OCI-LY1 (cell line): ENCODE measurements around the gene POLA1.

ENCODE experiments used
- H2AFZ ChIP-seq: fragments of 200-600 bp; sonication (generic), shearing (Covaris generic); 2 replicates; pipeline ENCODE4 v1.6.0; 2014; ENCODE audit warnings: antibody characterized with exemption, mild to moderate bottlenecking, low read length
- H3F3A ChIP-seq: fragments of 200-600 bp; sonication (generic), shearing (Covaris generic); 2 replicates; pipeline ENCODE4 v1.6.0; 2014; ENCODE audit warnings: mild to moderate bottlenecking, antibody characterized with exemption, low read length, moderate library complexity; ENCODE audit not compliant: insufficient read depth
- H3K27ac ChIP-seq: fragments of 200-600 bp; sonication (generic); 2 replicates; pipeline ENCODE4 v1.5.1; 2014; ENCODE audit warnings: low read length, mixed run types, mild to moderate bottlenecking, low read depth; ENCODE audit not compliant: poor library complexity, severe bottlenecking
- H3K27me3 ChIP-seq: fragments of 200-600 bp; sonication (generic); 2 replicates; pipeline ENCODE4 v1.6.0; 2014; ENCODE audit warnings: antibody characterized with exemption, mild to moderate bottlenecking, low read length, moderate library complexity; ENCODE audit not compliant: insufficient read depth
- H3K36me3 ChIP-seq: fragments of 200-600 bp; sonication (generic); 2 replicates; pipeline ENCODE4 v1.6.1; 2014; ENCODE audit warnings: mild to moderate bottlenecking, antibody characterized with exemption, low read length, moderate library complexity, mixed read lengths; ENCODE audit not compliant: insufficient read depth
- H3K4me1 ChIP-seq: fragments of 200-600 bp; sonication (generic); 2 replicates; pipeline ENCODE4 v1.5.1; 2014; ENCODE audit warnings: mild to moderate bottlenecking, low read length, moderate library complexity; ENCODE audit not compliant: insufficient read depth, severe bottlenecking
- H3K4me2 ChIP-seq: fragments of 200-600 bp; sonication (generic), shearing (Covaris generic); 2 replicates; pipeline ENCODE4 v1.6.1; 2014; ENCODE audit warnings: low read length
- H3K4me3 ChIP-seq: fragments of 200-600 bp; sonication (generic); 2 replicates; pipeline ENCODE4 v1.5.1; 2014; ENCODE audit warnings: low read length, low read depth, mild to moderate bottlenecking, mixed read lengths; ENCODE audit not compliant: poor library complexity, severe bottlenecking
- H3K79me2 ChIP-seq: fragments of 200-600 bp; shearing (Covaris generic); 2 replicates; pipeline ENCODE4 v1.6.1; 2016; ENCODE audit warnings: mixed run types, low read length, mixed read lengths; ENCODE audit not compliant: insufficient read depth
- H3K9ac ChIP-seq: fragments of 200-600 bp; sonication (generic), shearing (Covaris generic); 2 replicates; pipeline ENCODE4 v1.6.1; 2014; ENCODE audit warnings: mild to moderate bottlenecking, low read length, mixed read lengths
- H3K9me2 ChIP-seq: fragments of 200-600 bp; sonication (generic), shearing (Covaris generic); 2 replicates; pipeline ENCODE4 v1.6.1; 2014; ENCODE audit warnings: low read depth, mild to moderate bottlenecking, low read length, mixed read lengths
- H3K9me3 ChIP-seq: fragments of 200-600 bp; shearing (Covaris generic); 2 replicates; pipeline ENCODE4 v1.6.1; 2014; ENCODE audit warnings: low read length, mixed read lengths
- H4K20me1 ChIP-seq: fragments of 200-600 bp; sonication (generic), shearing (Covaris generic); 2 replicates; pipeline ENCODE4 v1.6.0; 2016; ENCODE audit warnings: mild to moderate bottlenecking, low read length; ENCODE audit not compliant: insufficient read depth
- EZH2 ChIP-seq: fragments of 200-600 bp; sonication (generic), shearing (Covaris generic); IDR thresholded peaks from 2 replicates; pipeline ENCODE4 v1.8.0; 2017; ENCODE audit warnings: borderline replicate concordance, mixed run types, mild to moderate bottlenecking, antibody characterized with exemption, low read length, moderate library complexity, mixed read lengths
- TF ChIP-seq, protein P1 (sequence below): fragments of 200-600 bp; sonication (generic), shearing (Covaris generic); IDR thresholded peaks from 2 replicates; pipeline ENCODE4 v1.5.1; 2017; ENCODE audit warnings: mild to moderate bottlenecking, antibody characterized with exemption, low read length, moderate library complexity, mixed read lengths

The POLA1 gene

GRCh38 chrX:24987731-24988130 lies 294.0 kb downstream of the POLA1 start:
- no peak overlapping the region for H3K4me3 ChIP-seq
- no peaks in the 10 kb centered on the region for H3K27me3 ChIP-seq
- H3K36me3 ChIP-seq: peaks cover 6% of the 10 kb centered on the region
- no peak overlapping the region for H3K4me2 ChIP-seq
- no peak overlapping the region for H3K27ac ChIP-seq
- H3K79me2 ChIP-seq: no peaks in the 10 kb centered on the region
- no peaks in the 10 kb centered on the region for H3F3A ChIP-seq
- no peak overlapping the region for H2AFZ ChIP-seq
- no peaks in the 10 kb centered on the region for H3K9me3 ChIP-seq
- H3K4me1 ChIP-seq: no peaks in the 10 kb centered on the region
- no peaks in the 10 kb centered on the region for H3K9me2 ChIP-seq
- H3K9ac ChIP-seq: no peak overlapping the region
- TF ChIP-seq, protein P1, sequence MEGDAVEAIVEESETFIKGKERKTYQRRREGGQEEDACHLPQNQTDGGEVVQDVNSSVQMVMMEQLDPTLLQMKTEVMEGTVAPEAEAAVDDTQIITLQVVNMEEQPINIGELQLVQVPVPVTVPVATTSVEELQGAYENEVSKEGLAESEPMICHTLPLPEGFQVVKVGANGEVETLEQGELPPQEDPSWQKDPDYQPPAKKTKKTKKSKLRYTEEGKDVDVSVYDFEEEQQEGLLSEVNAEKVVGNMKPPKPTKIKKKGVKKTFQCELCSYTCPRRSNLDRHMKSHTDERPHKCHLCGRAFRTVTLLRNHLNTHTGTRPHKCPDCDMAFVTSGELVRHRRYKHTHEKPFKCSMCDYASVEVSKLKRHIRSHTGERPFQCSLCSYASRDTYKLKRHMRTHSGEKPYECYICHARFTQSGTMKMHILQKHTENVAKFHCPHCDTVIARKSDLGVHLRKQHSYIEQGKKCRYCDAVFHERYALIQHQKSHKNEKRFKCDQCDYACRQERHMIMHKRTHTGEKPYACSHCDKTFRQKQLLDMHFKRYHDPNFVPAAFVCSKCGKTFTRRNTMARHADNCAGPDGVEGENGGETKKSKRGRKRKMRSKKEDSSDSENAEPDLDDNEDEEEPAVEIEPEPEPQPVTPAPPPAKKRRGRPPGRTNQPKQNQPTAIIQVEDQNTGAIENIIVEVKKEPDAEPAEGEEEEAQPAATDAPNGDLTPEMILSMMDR: no peak
- TF ChIP-seq EZH2: no peak
- H4K20me1 ChIP-seq: no peaks in the 10 kb centered on the region

- Histone ChIP-seq H3K4me3 (no peak overlapping the region), H3K27me3 (no peaks in the 10 kb centered on the region), H3K9me2 (no peaks in the 10 kb centered on the region), H3F3A (no peaks in the 10 kb centered on the region), H3K9me3 (no peaks in the 10 kb centered on the region), H3K9ac (no peak overlapping the region), H3K36me3 (peaks cover 6% of the 10 kb centered on the region), H3K79me2 (no peaks in the 10 kb centered on the region), H2AFZ (no peak overlapping the region), H4K20me1 (no peaks in the 10 kb centered on the region), H3K4me2 (no peak overlapping the region), H3K4me1 (no peaks in the 10 kb centered on the region), H3K27ac (no peak overlapping the region)
- no peak for TF ChIP-seq EZH2
- TF ChIP-seq, protein P1: no peak
Observed at GRCh38 chrX:24988314-24988713, 294.6 kb downstream of the POLA1 start.

DNA sequence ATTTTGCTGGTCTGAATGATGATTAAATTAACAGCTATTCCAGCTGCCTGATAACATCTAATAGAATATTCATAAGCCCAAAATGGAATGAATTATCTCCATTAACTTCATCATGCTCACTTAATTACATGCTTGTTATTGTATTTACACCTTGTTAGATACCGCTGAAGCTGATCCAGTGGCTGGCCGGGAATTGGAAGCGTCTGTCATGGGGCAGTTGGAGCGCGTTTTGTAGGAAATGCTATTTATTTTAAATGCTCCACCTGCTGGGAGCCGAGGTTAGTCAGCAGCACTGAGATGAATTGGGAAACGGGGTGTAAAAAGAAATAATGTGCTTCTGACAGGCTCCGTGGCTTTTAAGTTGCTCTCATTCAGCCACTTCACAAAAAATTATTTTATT lies 296.8 kb downstream of the POLA1 start:
- no peaks in the 10 kb centered on the region for H3K9me3 ChIP-seq
- no peak for TF ChIP-seq EZH2
- TF ChIP-seq, protein P1: no peak
- H3K4me2 ChIP-seq: no peak overlapping the region
- H3K27me3 ChIP-seq: no peaks in the 10 kb centered on the region
- H4K20me1 ChIP-seq: no peaks in the 10 kb centered on the region
- no peaks in the 10 kb centered on the region for H3F3A ChIP-seq
- H3K9ac ChIP-seq: no peak overlapping the region
- no peak overlapping the region for H2AFZ ChIP-seq
- peaks cover 6% of the 10 kb centered on the region; the same call in 1 of the 2 replicates for H3K36me3 ChIP-seq
- H3K4me3 ChIP-seq: no peak overlapping the region
- no peaks in the 10 kb centered on the region for H3K9me2 ChIP-seq
- no peaks in the 10 kb centered on the region for H3K79me2 ChIP-seq
- no peak overlapping the region for H3K27ac ChIP-seq
- H3K4me1 ChIP-seq: no peaks in the 10 kb centered on the region
